CD4-positive, alpha-beta T cell treated with Interleukin-4 for 1 hour (primary cell): ENCODE results near the gene CMTM7.

Experiments used
- DNase-seq, 2 donors: peaks; one replicate each; pipeline ENCODE4 v3.0.0-alpha.2; 2020 to 2022

The CMTM7 gene

GRCh38 chr3:32493437-32494414 is 102.1 kb downstream of the CMTM7 start:
- peak; percentile 28 to 33 for DNase-seq

GRCh38 chr3:32495085-32495484 is 103.4 kb downstream of the CMTM7 start:
- no peak for DNase-seq

- DNase-seq, result no peak
Measured at GRCh38 chr3:32495609-32496008, 104.0 kb downstream of the CMTM7 start.

GRCh38 chr3:32498252-32498651 is 106.6 kb downstream of the CMTM7 start:
- DNase-seq, result no peak

GRCh38 chr3:32498992-32499391 is 107.3 kb downstream of the CMTM7 start:
- DNase-seq, result no peak

GRCh38 chr3:32499585-32499984 is 107.9 kb downstream of the CMTM7 start:
- no peak for DNase-seq

- DNase-seq, result no peak
Measured at GRCh38 chr3:32500231-32500630, 108.6 kb downstream of the CMTM7 start.

GRCh38 chr3:32500880-32501782 is 109.5 kb downstream of the CMTM7 start:
- DNase-seq, result peak in 1 of 2 donors; percentile 73

GRCh38 chr3:32501783-32502117 is 110.1 kb downstream of the CMTM7 start:
- no peak for DNase-seq

GRCh38 chr3:32502118-32502945 is 110.7 kb downstream of the CMTM7 start, which contains the start of gene CMTM6:
Gene CMTM6, minus strand, starts transcription at chr3:32502852. Its CDS starts 107 bp downstream, at chr3:32502745.
- DNase-seq, result peak; percentile 81 to 83

GRCh38 chr3:32502946-32503286 is 111.3 kb downstream of the CMTM7 start:
- no peak for DNase-seq
